Measurements from ENCODE around the gene PIP4K2A. TPM values are rescaled to one million over a fixed set of nuclear protein-coding genes. Genes with fewer than 3 reads are reported as not detected.
"Not testable (repeated sequence)": the region's sequence is repeated elsewhere in the genome, so short reads cannot be mapped to it uniquely, and the experiment has no call there.

Gene PIP4K2A
- total RNA-seq, 2 donors from 2014 or later: 15.0 to 17.8 TPM

DNA sequence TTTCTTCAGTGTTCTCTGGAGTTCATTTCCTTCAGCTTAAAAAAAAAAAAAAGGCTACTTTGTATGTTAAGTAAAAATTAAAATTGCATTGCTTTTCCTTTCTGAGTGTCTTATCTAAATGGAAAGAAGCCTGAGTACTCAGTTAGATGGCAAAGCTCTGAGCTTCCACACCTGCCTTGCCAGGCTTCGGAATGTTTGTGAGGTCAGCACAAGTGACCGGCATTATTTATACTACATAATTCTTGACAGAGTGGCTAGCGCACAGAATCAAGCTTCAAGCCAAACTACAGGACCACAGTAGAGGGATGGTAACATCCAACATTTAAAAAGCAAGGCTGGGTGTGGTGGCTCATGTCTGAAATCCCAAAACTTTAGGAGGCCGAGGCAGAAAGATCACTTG lies 17.3 kb downstream of the PIP4K2A start:
- Histone ChIP-seq H3K4me3 (ENCODE audit: low read length) (no peak overlapping the region), H3K9ac (ENCODE audit: extremely low read depth, low read length, poor library complexity, severe bottlenecking) (no peak overlapping the region), H3K9me3 (ENCODE audit: control insufficient read depth, low read length) (peaks cover 8% of the 10 kb centered on the region), H3K36me3 (ENCODE audit: control insufficient read depth, insufficient read depth, low read length) (no peaks in the 10 kb centered on the region), H3K4me1 (ENCODE audit: control insufficient read depth, insufficient read depth, low read length) (no peaks in the 10 kb centered on the region), H3K27me3 (ENCODE audit: control insufficient read depth, insufficient read depth, low read length, poor library complexity, severe bottlenecking) (no peaks in the 10 kb centered on the region), H3K27ac (ENCODE audit: low read depth, low read length) (no peak overlapping the region)
- TF ChIP-seq, protein P1, sequence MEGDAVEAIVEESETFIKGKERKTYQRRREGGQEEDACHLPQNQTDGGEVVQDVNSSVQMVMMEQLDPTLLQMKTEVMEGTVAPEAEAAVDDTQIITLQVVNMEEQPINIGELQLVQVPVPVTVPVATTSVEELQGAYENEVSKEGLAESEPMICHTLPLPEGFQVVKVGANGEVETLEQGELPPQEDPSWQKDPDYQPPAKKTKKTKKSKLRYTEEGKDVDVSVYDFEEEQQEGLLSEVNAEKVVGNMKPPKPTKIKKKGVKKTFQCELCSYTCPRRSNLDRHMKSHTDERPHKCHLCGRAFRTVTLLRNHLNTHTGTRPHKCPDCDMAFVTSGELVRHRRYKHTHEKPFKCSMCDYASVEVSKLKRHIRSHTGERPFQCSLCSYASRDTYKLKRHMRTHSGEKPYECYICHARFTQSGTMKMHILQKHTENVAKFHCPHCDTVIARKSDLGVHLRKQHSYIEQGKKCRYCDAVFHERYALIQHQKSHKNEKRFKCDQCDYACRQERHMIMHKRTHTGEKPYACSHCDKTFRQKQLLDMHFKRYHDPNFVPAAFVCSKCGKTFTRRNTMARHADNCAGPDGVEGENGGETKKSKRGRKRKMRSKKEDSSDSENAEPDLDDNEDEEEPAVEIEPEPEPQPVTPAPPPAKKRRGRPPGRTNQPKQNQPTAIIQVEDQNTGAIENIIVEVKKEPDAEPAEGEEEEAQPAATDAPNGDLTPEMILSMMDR (conservative IDR thresholded peaks at IDR 0.05): no peak
- no peak for DNase-seq
- Mint-ChIP-seq H3K9me3 (peaks cover 14% of the 10 kb centered on the region), H3K27ac (no peak overlapping the region), H3K36me3 (ENCODE audit: low read depth) (peaks cover 6% of the 10 kb centered on the region), H3K27me3 (ENCODE audit: insufficient read depth) (no peaks in the 10 kb centered on the region), H3K4me1 (peaks cover 20% of the 10 kb centered on the region), H3K4me3 (no peak overlapping the region)
- 96 to 100% methylated on average over 2 to 4 of the region's 4 CpGs for WGBS, 2 experiments (ENCODE audit: insufficient coverage in 1 of 2, insufficient read length in 1 of 2)

- TF ChIP-seq, protein P1 (conservative IDR thresholded peaks at IDR 0.05): no peak
- Mint-ChIP-seq H3K36me3 (ENCODE audit: low read depth) (peaks cover 6% of the 10 kb centered on the region), H3K9me3 (peaks cover 20% of the 10 kb centered on the region), H3K27me3 (ENCODE audit: insufficient read depth) (no peaks in the 10 kb centered on the region), H3K4me1 (no peaks in the 10 kb centered on the region), H3K27ac (no peak overlapping the region), H3K4me3 (no peak overlapping the region)
- Histone ChIP-seq H3K27ac (ENCODE audit: low read depth, low read length) (no peak overlapping the region), H3K9me3 (ENCODE audit: control insufficient read depth, low read length) (peaks cover 8% of the 10 kb centered on the region), H3K4me1 (ENCODE audit: control insufficient read depth, insufficient read depth, low read length) (no peaks in the 10 kb centered on the region), H3K9ac (ENCODE audit: extremely low read depth, low read length, poor library complexity, severe bottlenecking) (no peak overlapping the region), H3K4me3 (ENCODE audit: low read length) (no peak overlapping the region), H3K27me3 (ENCODE audit: control insufficient read depth, insufficient read depth, low read length, poor library complexity, severe bottlenecking) (no peaks in the 10 kb centered on the region), H3K36me3 (ENCODE audit: control insufficient read depth, insufficient read depth, low read length) (no peaks in the 10 kb centered on the region)
- DNase-seq: no peak
- WGBS, 2 experiments (ENCODE audit: insufficient coverage in 1 of 2, insufficient read length in 1 of 2): 95 to 100% methylated on average over 5 to 6 of the region's 6 CpGs
Measured at GRCh38 chr10:22693860-22694259, 20.5 kb downstream of the PIP4K2A start.

- WGBS, 2 experiments (ENCODE audit: insufficient coverage in 1 of 2, insufficient read length in 1 of 2): 88 to 100% methylated on average over 1 to 5 of the region's 5 CpGs
- Mint-ChIP-seq H3K4me1 (no peaks in the 10 kb centered on the region), H3K9me3 (peaks cover 20% of the 10 kb centered on the region), H3K4me3 (no peak overlapping the region), H3K27ac (no peak overlapping the region), H3K36me3 (ENCODE audit: low read depth) (peaks cover 6% of the 10 kb centered on the region), H3K27me3 (ENCODE audit: insufficient read depth) (no peaks in the 10 kb centered on the region)
- Histone ChIP-seq H3K9me3 (ENCODE audit: control insufficient read depth, low read length) (peaks cover 8% of the 10 kb centered on the region), H3K36me3 (ENCODE audit: control insufficient read depth, insufficient read depth, low read length) (no peaks in the 10 kb centered on the region), H3K27me3 (ENCODE audit: control insufficient read depth, insufficient read depth, low read length, poor library complexity, severe bottlenecking) (no peaks in the 10 kb centered on the region), H3K4me3 (ENCODE audit: low read length) (no peak overlapping the region), H3K27ac (ENCODE audit: low read depth, low read length) (no peak overlapping the region), H3K9ac (ENCODE audit: extremely low read depth, low read length, poor library complexity, severe bottlenecking) (no peak overlapping the region), H3K4me1 (ENCODE audit: control insufficient read depth, insufficient read depth, low read length) (no peaks in the 10 kb centered on the region)
- DNase-seq: no peak
- TF ChIP-seq, protein P1 (conservative IDR thresholded peaks at IDR 0.05): no peak
Measured at GRCh38 chr10:22693371-22693784, 21.0 kb downstream of the PIP4K2A start.

- H3K27ac Mint-ChIP-seq; H3K9me3 ChIP-seq (ENCODE audit: control insufficient read depth, low read length); H3K36me3 ChIP-seq (ENCODE audit: control insufficient read depth, insufficient read depth, low read length); H3K4me3 ChIP-seq (ENCODE audit: low read length); H3K9ac ChIP-seq (ENCODE audit: extremely low read depth, low read length, poor library complexity, severe bottlenecking); H3K27ac ChIP-seq (ENCODE audit: low read depth, low read length); H3K27me3 Mint-ChIP-seq (ENCODE audit: insufficient read depth); H3K27me3 ChIP-seq (ENCODE audit: control insufficient read depth, insufficient read depth, low read length, poor library complexity, severe bottlenecking); H3K4me3 Mint-ChIP-seq; H3K4me1 ChIP-seq (ENCODE audit: control insufficient read depth, insufficient read depth, low read length); DNase-seq; H3K36me3 Mint-ChIP-seq (ENCODE audit: low read depth); H3K4me1 Mint-ChIP-seq: not testable (repeated sequence)
- peaks cover 20% of the 10 kb centered on the region for H3K9me3 Mint-ChIP-seq
- 77 to 86% methylated on average over 5 of the region's 5 CpGs for WGBS, 2 experiments (ENCODE audit: insufficient coverage in 1 of 2, insufficient read length in 1 of 2)
Measured at GRCh38 chr10:22692119-22692518, 22.3 kb downstream of the PIP4K2A start.
